ENCODE measurements around the gene NKAIN2.

NKAIN2 gene

GRCh38 chr6:123855506-123855905 lies 51.8 kb downstream of the NKAIN2 start:
- Histone ChIP-seq H3K27me3 (ENCODE audit: control insufficient read depth, insufficient read depth, low read length) (no peaks in the 10 kb centered on the region), H3K4me1 (ENCODE audit: control insufficient read depth, insufficient read depth, low read length) (no peaks in the 10 kb centered on the region), H3K9ac (ENCODE audit: low read length) (no peak overlapping the region), H3K4me3 (ENCODE audit: low read length) (no peak overlapping the region), H3K27ac (ENCODE audit: low read depth, low read length) (no peak overlapping the region), H3K36me3 (ENCODE audit: control insufficient read depth, insufficient read depth, low read length) (no peaks in the 10 kb centered on the region)

GRCh38 chr6:123859291-123859690 lies 55.6 kb downstream of the NKAIN2 start:
- no peak overlapping the region for H3K9ac ChIP-seq (ENCODE audit: low read length)
- H3K36me3 ChIP-seq (ENCODE audit: control insufficient read depth, insufficient read depth, low read length), result no peaks in the 10 kb centered on the region
- no peak overlapping the region for H3K27ac ChIP-seq (ENCODE audit: low read depth, low read length)
- no peak overlapping the region for H3K4me3 ChIP-seq (ENCODE audit: low read length)
- H3K4me1 ChIP-seq (ENCODE audit: control insufficient read depth, insufficient read depth, low read length), result no peaks in the 10 kb centered on the region
- H3K27me3 ChIP-seq (ENCODE audit: control insufficient read depth, insufficient read depth, low read length), result no peaks in the 10 kb centered on the region

GRCh38 chr6:123869334-123869733 lies 65.7 kb downstream of the NKAIN2 start:
- Histone ChIP-seq H3K36me3 (ENCODE audit: control insufficient read depth, insufficient read depth, low read length) (no peaks in the 10 kb centered on the region), H3K4me1 (ENCODE audit: control insufficient read depth, insufficient read depth, low read length) (no peaks in the 10 kb centered on the region), H3K9ac (ENCODE audit: low read length) (no peak overlapping the region), H3K27ac (ENCODE audit: low read depth, low read length) (no peak overlapping the region), H3K4me3 (ENCODE audit: low read length) (no peak overlapping the region), H3K27me3 (ENCODE audit: control insufficient read depth, insufficient read depth, low read length) (no peaks in the 10 kb centered on the region)

GRCh38 chr6:123873974-123874373 lies 70.3 kb downstream of the NKAIN2 start:
- no peak overlapping the region for H3K27ac ChIP-seq (ENCODE audit: low read depth, low read length)
- H3K4me3 ChIP-seq (ENCODE audit: low read length), result no peak overlapping the region
- no peaks in the 10 kb centered on the region for H3K4me1 ChIP-seq (ENCODE audit: control insufficient read depth, insufficient read depth, low read length)
- H3K9ac ChIP-seq (ENCODE audit: low read length), result no peak overlapping the region
- H3K27me3 ChIP-seq (ENCODE audit: control insufficient read depth, insufficient read depth, low read length), result no peaks in the 10 kb centered on the region
- H3K36me3 ChIP-seq (ENCODE audit: control insufficient read depth, insufficient read depth, low read length), result no peaks in the 10 kb centered on the region

- no peaks in the 10 kb centered on the region for H3K4me1 ChIP-seq (ENCODE audit: control insufficient read depth, insufficient read depth, low read length)
- H3K27ac ChIP-seq (ENCODE audit: low read depth, low read length), result no peak overlapping the region
Measured at GRCh38 chr6:123875784-123876183, 72.1 kb downstream of the NKAIN2 start.

GRCh38 chr6:123879749-123880148 lies 76.1 kb downstream of the NKAIN2 start:
- Histone ChIP-seq H3K36me3 (ENCODE audit: control insufficient read depth, insufficient read depth, low read length) (no peaks in the 10 kb centered on the region), H3K4me1 (ENCODE audit: control insufficient read depth, insufficient read depth, low read length) (no peaks in the 10 kb centered on the region), H3K4me3 (ENCODE audit: low read length) (no peak overlapping the region), H3K27ac (ENCODE audit: low read depth, low read length) (no peak overlapping the region), H3K9ac (ENCODE audit: low read length) (no peak overlapping the region), H3K27me3 (ENCODE audit: control insufficient read depth, insufficient read depth, low read length) (no peaks in the 10 kb centered on the region)

More at GRCh38 chr6:123875784-123876183, 72.1 kb downstream of the NKAIN2 start:
- Histone ChIP-seq H3K27me3 (ENCODE audit: control insufficient read depth, insufficient read depth, low read length) (no peaks in the 10 kb centered on the region), H3K4me3 (ENCODE audit: low read length) (no peak overlapping the region), H3K36me3 (ENCODE audit: control insufficient read depth, insufficient read depth, low read length) (no peaks in the 10 kb centered on the region), H3K9ac (ENCODE audit: low read length) (no peak overlapping the region)

- Histone ChIP-seq H3K27me3 (ENCODE audit: control insufficient read depth, insufficient read depth, low read length) (no peaks in the 10 kb centered on the region), H3K27ac (ENCODE audit: low read depth, low read length) (no peak overlapping the region), H3K36me3 (ENCODE audit: control insufficient read depth, insufficient read depth, low read length) (no peaks in the 10 kb centered on the region), H3K9ac (ENCODE audit: low read length) (no peak overlapping the region), H3K4me1 (ENCODE audit: control insufficient read depth, insufficient read depth, low read length) (no peaks in the 10 kb centered on the region), H3K4me3 (ENCODE audit: low read length) (no peak overlapping the region)
Measured at GRCh38 chr6:123888771-123889513, 85.3 kb downstream of the NKAIN2 start.

- Histone ChIP-seq H3K4me1 (ENCODE audit: control insufficient read depth, insufficient read depth, low read length) (no peaks in the 10 kb centered on the region), H3K9ac (ENCODE audit: low read length) (no peak overlapping the region), H3K27me3 (ENCODE audit: control insufficient read depth, insufficient read depth, low read length) (no peaks in the 10 kb centered on the region), H3K4me3 (ENCODE audit: low read length) (no peak overlapping the region), H3K36me3 (ENCODE audit: control insufficient read depth, insufficient read depth, low read length) (no peaks in the 10 kb centered on the region), H3K27ac (ENCODE audit: low read depth, low read length) (no peak overlapping the region)
Measured at GRCh38 chr6:123895346-123895745, 91.7 kb downstream of the NKAIN2 start.

- H3K4me3 ChIP-seq (ENCODE audit: low read length), result no peak overlapping the region
- H3K9ac ChIP-seq (ENCODE audit: low read length), result no peak overlapping the region
Measured at GRCh38 chr6:123895806-123896205, 92.1 kb downstream of the NKAIN2 start.

GRCh38 chr6:123896869-123897268 lies 93.2 kb downstream of the NKAIN2 start:
- H3K9ac ChIP-seq (ENCODE audit: low read length), result no peak overlapping the region
- H3K27me3 ChIP-seq (ENCODE audit: control insufficient read depth, insufficient read depth, low read length), result no peaks in the 10 kb centered on the region

More at GRCh38 chr6:123895806-123896205, 92.1 kb downstream of the NKAIN2 start:
- Histone ChIP-seq H3K27me3 (ENCODE audit: control insufficient read depth, insufficient read depth, low read length) (no peaks in the 10 kb centered on the region), H3K4me1 (ENCODE audit: control insufficient read depth, insufficient read depth, low read length) (no peaks in the 10 kb centered on the region), H3K36me3 (ENCODE audit: control insufficient read depth, insufficient read depth, low read length) (no peaks in the 10 kb centered on the region), H3K27ac (ENCODE audit: low read depth, low read length) (no peak overlapping the region)

GRCh38 chr6:123897965-123898364 lies 94.3 kb downstream of the NKAIN2 start:
- H3K27ac ChIP-seq (ENCODE audit: low read depth, low read length), result no peak overlapping the region
- no peak overlapping the region for H3K9ac ChIP-seq (ENCODE audit: low read length)
- no peaks in the 10 kb centered on the region for H3K27me3 ChIP-seq (ENCODE audit: control insufficient read depth, insufficient read depth, low read length)
- no peaks in the 10 kb centered on the region for H3K36me3 ChIP-seq (ENCODE audit: control insufficient read depth, insufficient read depth, low read length)
- no peak overlapping the region for H3K4me3 ChIP-seq (ENCODE audit: low read length)
- no peaks in the 10 kb centered on the region for H3K4me1 ChIP-seq (ENCODE audit: control insufficient read depth, insufficient read depth, low read length)

More at GRCh38 chr6:123896869-123897268, 93.2 kb downstream of the NKAIN2 start:
- no peaks in the 10 kb centered on the region for H3K36me3 ChIP-seq (ENCODE audit: control insufficient read depth, insufficient read depth, low read length)
- H3K4me3 ChIP-seq (ENCODE audit: low read length), result no peak overlapping the region
- no peaks in the 10 kb centered on the region for H3K4me1 ChIP-seq (ENCODE audit: control insufficient read depth, insufficient read depth, low read length)
- no peak overlapping the region for H3K27ac ChIP-seq (ENCODE audit: low read depth, low read length)

- H3K27ac ChIP-seq (ENCODE audit: low read depth, low read length), result no peak overlapping the region
- no peaks in the 10 kb centered on the region for H3K36me3 ChIP-seq (ENCODE audit: control insufficient read depth, insufficient read depth, low read length)
- no peaks in the 10 kb centered on the region for H3K27me3 ChIP-seq (ENCODE audit: control insufficient read depth, insufficient read depth, low read length)
- no peak overlapping the region for H3K9ac ChIP-seq (ENCODE audit: low read length)
- H3K4me1 ChIP-seq (ENCODE audit: control insufficient read depth, insufficient read depth, low read length), result no peaks in the 10 kb centered on the region
- no peak overlapping the region for H3K4me3 ChIP-seq (ENCODE audit: low read length)
Measured at GRCh38 chr6:123898665-123899064, 95.0 kb downstream of the NKAIN2 start.

GRCh38 chr6:123899745-123900144 lies 96.1 kb downstream of the NKAIN2 start:
- Histone ChIP-seq H3K4me3 (ENCODE audit: low read length) (no peak overlapping the region), H3K9ac (ENCODE audit: low read length) (no peak overlapping the region), H3K27ac (ENCODE audit: low read depth, low read length) (no peak overlapping the region), H3K36me3 (ENCODE audit: control insufficient read depth, insufficient read depth, low read length) (no peaks in the 10 kb centered on the region), H3K4me1 (ENCODE audit: control insufficient read depth, insufficient read depth, low read length) (no peaks in the 10 kb centered on the region), H3K27me3 (ENCODE audit: control insufficient read depth, insufficient read depth, low read length) (no peaks in the 10 kb centered on the region)
